ENCODE measurements around the gene TMEM192. TPM values are rescaled to one million over a fixed set of nuclear protein-coding genes. Genes with fewer than 3 reads are reported as not detected.

TMEM192 gene
- total RNA-seq, 2 donors from 2014 or later, result 5.9 to 13.5 TPM

GRCh38 chr4:165060938-165061337, 51.7 kb downstream of the TMEM192 start:
- no peak for DNase-seq
- Histone ChIP-seq H3K4me1 (no peaks in the 10 kb centered on the region), H3K4me3 (no peak overlapping the region), H3K36me3 (replicated peaks in 1 of 2; ENCODE audit: insufficient read depth in 1 of 2, low read depth in 2 of 2) (no peaks in the 10 kb centered on the region), H3K27me3 (no peaks in the 10 kb centered on the region), H3K9me3 (no peaks in the 10 kb centered on the region), H3K27ac (no peak overlapping the region)
- intact Hi-C loops (cut with DNase I), result no loop called here
- TF ChIP-seq POLR2A (IDR thresholded peaks at IDR 0.05), result no peak
- no peak for TF ChIP-seq CTCF (IDR thresholded peaks at IDR 0.05)
- ATAC-seq, result no peak
- 25 to 50% methylated on average over 1 of the region's 1 CpG for WGBS, 2 donors

- Histone ChIP-seq H3K36me3 (replicated peaks in 1 of 2; ENCODE audit: insufficient read depth in 1 of 2, low read depth in 2 of 2) (no peaks in the 10 kb centered on the region), H3K4me3 (no peak overlapping the region), H3K27me3 (no peaks in the 10 kb centered on the region), H3K27ac (no peak overlapping the region), H3K9me3 (no peaks in the 10 kb centered on the region), H3K4me1 (no peaks in the 10 kb centered on the region)
- intact Hi-C loops (cut with DNase I), result no loop called here
- ATAC-seq (no peak), DNase-seq (no peak)
- 77 to 85% methylated on average over 4 of the region's 4 CpGs for WGBS, 2 donors
- TF ChIP-seq CTCF (IDR thresholded peaks at IDR 0.05), result no peak
- TF ChIP-seq POLR2A (IDR thresholded peaks at IDR 0.05), result no peak
Measured at GRCh38 chr4:165059386-165059785, 53.3 kb downstream of the TMEM192 start.

- WGBS, 2 donors, result 46 to 77% methylated on average over 2 of the region's 2 CpGs
- no peak overlapping the region for H3K4me3 ChIP-seq
- DNase-seq, result no peak
- intact Hi-C loops (cut with DNase I), result no loop called here
- TF ChIP-seq POLR2A (IDR thresholded peaks at IDR 0.05), result no peak
- no peak for TF ChIP-seq CTCF (IDR thresholded peaks at IDR 0.05)
- ATAC-seq, result no peak
- H3K9me3 ChIP-seq, result no peaks in the 10 kb centered on the region
- H3K36me3 ChIP-seq (replicated peaks in 1 of 2; ENCODE audit: insufficient read depth in 1 of 2, low read depth in 2 of 2), result no peaks in the 10 kb centered on the region
- no peaks in the 10 kb centered on the region for H3K27me3 ChIP-seq
- H3K4me1 ChIP-seq, result no peaks in the 10 kb centered on the region
- H3K27ac ChIP-seq, result no peak overlapping the region
Measured at GRCh38 chr4:165058666-165059065, 54.0 kb downstream of the TMEM192 start.

DNA sequence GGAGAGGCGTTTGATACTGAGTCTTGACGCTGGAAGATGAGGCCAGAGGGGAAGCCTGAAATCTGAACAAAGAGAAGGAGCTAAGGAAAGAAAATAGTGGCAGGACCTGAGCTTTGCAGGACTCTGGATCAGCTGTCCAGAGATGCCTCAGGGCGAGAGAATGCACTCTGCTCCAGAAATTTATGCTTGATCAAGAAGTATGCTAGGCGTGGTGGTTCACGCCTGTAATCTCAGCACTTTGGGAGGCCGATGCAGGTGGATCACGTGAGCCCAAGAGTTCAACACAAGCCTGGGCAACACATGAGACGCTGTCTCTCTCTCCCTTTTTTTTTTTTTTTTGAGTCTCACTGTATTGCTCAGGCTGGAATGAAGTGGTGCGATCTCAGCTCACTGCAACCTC, 57.1 kb downstream of the TMEM192 start:
- Histone ChIP-seq H3K27me3 (no peaks in the 10 kb centered on the region), H3K27ac (no peak overlapping the region), H3K4me3 (no peak overlapping the region), H3K36me3 (replicated peaks in 1 of 2; ENCODE audit: insufficient read depth in 1 of 2, low read depth in 2 of 2) (no peaks in the 10 kb centered on the region), H3K4me1 (no peaks in the 10 kb centered on the region), H3K9me3 (no peaks in the 10 kb centered on the region)
- DNase-seq, result no peak
- intact Hi-C loops (cut with DNase I), result no loop called here
- TF ChIP-seq POLR2A (IDR thresholded peaks at IDR 0.05) (no peak), CTCF (IDR thresholded peaks at IDR 0.05) (no peak)
- WGBS, 2 donors, result 92 to 93% methylated on average over 9 of the region's 9 CpGs
- no peak for ATAC-seq

DNA sequence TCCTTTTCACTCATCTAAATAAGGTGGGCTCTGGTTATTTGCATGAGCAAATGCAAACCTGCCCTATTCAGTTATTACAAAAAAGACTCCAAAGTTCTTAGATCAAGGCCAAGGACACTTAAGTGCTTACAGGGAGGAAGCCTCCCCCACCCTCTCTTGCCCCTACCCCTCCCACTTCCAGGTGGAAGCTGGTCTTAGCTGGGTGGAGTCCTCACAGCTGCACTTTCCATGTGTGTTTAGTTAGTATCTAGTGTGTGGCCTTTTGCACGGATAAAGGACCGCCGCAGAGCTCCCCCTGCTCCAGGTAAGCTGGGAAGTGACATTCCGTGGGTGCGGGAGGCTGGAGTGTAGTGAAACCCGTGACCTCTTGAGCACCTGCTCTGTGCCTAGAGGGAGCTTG, 59.0 kb downstream of the TMEM192 start, which contains the start of gene TRIM75:
Gene TRIM75 (plus strand): TSS at position 222 of the 400 bp plus-strand sequence. CDS start 5,282 bp downstream, outside the sequence.
- DNase-seq, result no peak
- ATAC-seq, result no peak
- Histone ChIP-seq H3K9me3 (no peaks in the 10 kb centered on the region), H3K27me3 (no peaks in the 10 kb centered on the region), H3K36me3 (replicated peaks in 1 of 2; ENCODE audit: insufficient read depth in 1 of 2, low read depth in 2 of 2) (no peaks in the 10 kb centered on the region), H3K4me3 (no peak within 1 kb of the TSS), H3K4me1 (no peaks in the 10 kb centered on the region), H3K27ac (no peak within 1 kb of the TSS)
- intact Hi-C loops (cut with DNase I), result no loop called here
- no peak for TF ChIP-seq POLR2A (IDR thresholded peaks at IDR 0.05)
- TF ChIP-seq CTCF (IDR thresholded peaks at IDR 0.05), result no peak
- WGBS, 2 donors, result 50 to 71% methylated on average over 4 to 6 of the region's 6 CpGs

Measured in body of pancreas (tissue), 4 donors.